Lower lobe of right lung (tissue), 2 donors: ENCODE data around the gene TPO. TPM values are rescaled to one million over a fixed set of nuclear protein-coding genes. Genes with fewer than 3 reads are reported as not detected.

ENCODE experiments used
- ATAC-seq, 2 donors: fragments of 200-7000 bp; cut with Tn5 transposase; one replicate each; pipeline ENCODE4 v1.9.1; 2020 to 2022; ENCODE audit warnings: mild to moderate bottlenecking in 2 of 2, moderate library complexity in 2 of 2
- DNase-seq: peaks from one replicate; pipeline ENCODE4 v3.0.0-alpha.2; 2020
- H3K27ac ChIP-seq: fragments of 200-600 bp; one replicate; pipeline ENCODE4 v1.8.0; 2022
- H3K27me3 ChIP-seq: fragments of 200-600 bp; one replicate; pipeline ENCODE4 v1.8.0; 2022; ENCODE audit warnings: low read depth
- H3K36me3 ChIP-seq: fragments of 200-600 bp; one replicate; pipeline ENCODE4 v1.8.0; 2022; ENCODE audit warnings: mild to moderate bottlenecking
- H3K4me1 ChIP-seq: fragments of 200-600 bp; one replicate; pipeline ENCODE4 v1.8.0; 2022
- H3K4me3 ChIP-seq: fragments of 200-600 bp; one replicate; pipeline ENCODE4 v1.8.0; 2022; ENCODE audit warnings: mild to moderate bottlenecking
- H3K9me3 ChIP-seq: fragments of 200-600 bp; one replicate; pipeline ENCODE4 v1.8.0; 2022
- intact Hi-C: fragments of 100-400 bp; cut with DNase I; formaldehyde crosslinking; loops from one replicate; pipeline ENCODE4 v1.11.0; 2022
- total RNA-seq: library from RNA; stranded (reverse); fragmentation: NEBNext Ultra II Directional; extraction: Animal tissue kit (Norgen Biotek cat#: 25700); gene quantifications from one replicate; pipeline ENCODE4 v1.2.1, GENCODE V29; 2021
- TF ChIP-seq, protein P1 (sequence below): fragments of 200-600 bp; IDR thresholded peaks from one replicate; pipeline ENCODE4 v1.8.0; 2022; ENCODE audit warnings: antibody characterized with exemption, mild to moderate bottlenecking
- donor health status: DM: no; HTN: yes; CAD: no; lungs with severe emphysema.

The TPO gene
- total RNA-seq, 1 donor from 2014 or later: 0.21 TPM

DNA sequence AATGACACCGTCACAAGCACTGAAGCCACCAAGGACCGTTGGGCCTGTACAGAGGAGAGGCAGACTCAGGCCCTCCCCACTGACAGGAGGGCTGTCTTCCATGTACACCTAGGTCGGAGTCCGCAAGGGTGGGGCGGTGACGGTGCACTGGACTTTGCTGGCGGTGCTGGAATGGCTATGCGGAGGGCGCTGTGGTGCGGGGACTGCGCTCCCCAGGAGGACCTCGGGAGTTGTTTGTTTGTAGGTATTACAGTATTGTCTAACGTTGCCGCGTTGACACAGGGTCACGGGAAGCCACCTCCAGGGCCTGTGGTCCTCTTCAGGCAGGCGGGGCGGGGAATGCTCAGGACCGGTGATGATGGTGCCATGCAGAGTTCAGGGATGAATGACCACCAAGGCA, 126.2 kb downstream of the TPO start:
- H3K4me3 ChIP-seq: no peak overlapping the region
- H3K9me3 ChIP-seq: no peaks in the 10 kb centered on the region
- H3K27me3 ChIP-seq: peaks cover 10% of the 10 kb centered on the region
- H3K4me1 ChIP-seq: no peaks in the 10 kb centered on the region
- intact Hi-C loops: no loop called here
- no peaks in the 10 kb centered on the region for H3K36me3 ChIP-seq
- no peak for DNase-seq
- H3K27ac ChIP-seq: no peak overlapping the region
- ATAC-seq: no peak
- TF ChIP-seq, protein P1, sequence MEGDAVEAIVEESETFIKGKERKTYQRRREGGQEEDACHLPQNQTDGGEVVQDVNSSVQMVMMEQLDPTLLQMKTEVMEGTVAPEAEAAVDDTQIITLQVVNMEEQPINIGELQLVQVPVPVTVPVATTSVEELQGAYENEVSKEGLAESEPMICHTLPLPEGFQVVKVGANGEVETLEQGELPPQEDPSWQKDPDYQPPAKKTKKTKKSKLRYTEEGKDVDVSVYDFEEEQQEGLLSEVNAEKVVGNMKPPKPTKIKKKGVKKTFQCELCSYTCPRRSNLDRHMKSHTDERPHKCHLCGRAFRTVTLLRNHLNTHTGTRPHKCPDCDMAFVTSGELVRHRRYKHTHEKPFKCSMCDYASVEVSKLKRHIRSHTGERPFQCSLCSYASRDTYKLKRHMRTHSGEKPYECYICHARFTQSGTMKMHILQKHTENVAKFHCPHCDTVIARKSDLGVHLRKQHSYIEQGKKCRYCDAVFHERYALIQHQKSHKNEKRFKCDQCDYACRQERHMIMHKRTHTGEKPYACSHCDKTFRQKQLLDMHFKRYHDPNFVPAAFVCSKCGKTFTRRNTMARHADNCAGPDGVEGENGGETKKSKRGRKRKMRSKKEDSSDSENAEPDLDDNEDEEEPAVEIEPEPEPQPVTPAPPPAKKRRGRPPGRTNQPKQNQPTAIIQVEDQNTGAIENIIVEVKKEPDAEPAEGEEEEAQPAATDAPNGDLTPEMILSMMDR: no peak

DNA sequence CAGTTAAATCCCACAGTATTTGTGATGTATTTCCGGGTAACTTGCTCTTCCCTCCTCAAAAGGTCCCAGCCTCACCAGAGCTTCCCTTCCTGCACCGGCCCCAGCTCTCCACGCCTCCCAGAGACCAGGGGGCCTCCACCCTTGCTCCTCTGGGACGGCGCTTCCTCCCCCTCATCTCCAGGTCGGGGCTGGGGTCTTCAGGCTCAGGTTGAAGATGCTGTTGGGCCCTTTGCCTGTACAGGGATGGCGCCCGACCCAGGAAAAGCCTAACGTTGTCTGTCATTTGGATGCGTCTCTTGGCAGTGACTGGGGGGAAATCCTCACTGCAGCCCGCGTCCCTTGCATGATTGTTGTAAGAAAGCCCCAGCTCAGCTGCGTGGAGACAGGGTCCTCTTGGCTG, 126.7 kb downstream of the TPO start:
- no peak for DNase-seq
- TF ChIP-seq, protein P1: no peak
- Histone ChIP-seq H3K4me3 (no peak overlapping the region), H3K27ac (no peak overlapping the region), H3K36me3 (no peaks in the 10 kb centered on the region), H3K27me3 (peaks cover 10% of the 10 kb centered on the region), H3K9me3 (no peaks in the 10 kb centered on the region), H3K4me1 (no peaks in the 10 kb centered on the region)
- ATAC-seq: no peak
- intact Hi-C loops: no loop called here

DNA sequence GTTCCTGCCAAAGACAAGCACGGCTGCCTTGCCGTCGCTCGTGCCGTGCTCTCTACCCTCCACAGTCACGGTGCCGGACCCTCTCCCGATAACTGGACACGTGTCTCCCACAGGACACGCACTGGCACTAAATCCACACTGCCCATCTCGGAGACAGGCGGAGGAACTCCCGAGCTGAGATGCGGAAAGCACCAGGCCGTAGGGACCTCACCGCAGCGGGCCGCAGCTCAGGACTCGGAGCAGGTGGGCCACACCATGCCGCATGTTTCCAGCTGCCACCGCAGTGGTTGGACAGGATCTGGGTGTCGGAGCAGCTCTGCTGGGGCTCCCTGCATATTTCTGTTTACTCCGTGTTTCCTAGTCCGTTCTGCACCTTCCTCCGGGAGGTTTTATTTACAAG, 127.2 kb downstream of the TPO start:
- H3K4me3 ChIP-seq: no peak overlapping the region
- H3K4me1 ChIP-seq: no peaks in the 10 kb centered on the region
- intact Hi-C loops: no loop called here
- H3K36me3 ChIP-seq: no peaks in the 10 kb centered on the region
- H3K9me3 ChIP-seq: no peaks in the 10 kb centered on the region
- no peak for DNase-seq
- H3K27me3 ChIP-seq: peaks cover 10% of the 10 kb centered on the region
- no peak for ATAC-seq
- TF ChIP-seq, protein P1: no peak
- H3K27ac ChIP-seq: no peak overlapping the region

GRCh38 chr2:1541040-1541439, 127.8 kb downstream of the TPO start:
- no peak for ATAC-seq
- H3K4me1 ChIP-seq: no peaks in the 10 kb centered on the region
- H3K9me3 ChIP-seq: no peaks in the 10 kb centered on the region
- intact Hi-C loops: no loop called here
- H3K27ac ChIP-seq: no peak overlapping the region
- peaks cover 11% of the 10 kb centered on the region for H3K27me3 ChIP-seq
- DNase-seq: no peak
- H3K36me3 ChIP-seq: no peaks in the 10 kb centered on the region
- H3K4me3 ChIP-seq: no peak overlapping the region
- TF ChIP-seq, protein P1: no peak

DNA sequence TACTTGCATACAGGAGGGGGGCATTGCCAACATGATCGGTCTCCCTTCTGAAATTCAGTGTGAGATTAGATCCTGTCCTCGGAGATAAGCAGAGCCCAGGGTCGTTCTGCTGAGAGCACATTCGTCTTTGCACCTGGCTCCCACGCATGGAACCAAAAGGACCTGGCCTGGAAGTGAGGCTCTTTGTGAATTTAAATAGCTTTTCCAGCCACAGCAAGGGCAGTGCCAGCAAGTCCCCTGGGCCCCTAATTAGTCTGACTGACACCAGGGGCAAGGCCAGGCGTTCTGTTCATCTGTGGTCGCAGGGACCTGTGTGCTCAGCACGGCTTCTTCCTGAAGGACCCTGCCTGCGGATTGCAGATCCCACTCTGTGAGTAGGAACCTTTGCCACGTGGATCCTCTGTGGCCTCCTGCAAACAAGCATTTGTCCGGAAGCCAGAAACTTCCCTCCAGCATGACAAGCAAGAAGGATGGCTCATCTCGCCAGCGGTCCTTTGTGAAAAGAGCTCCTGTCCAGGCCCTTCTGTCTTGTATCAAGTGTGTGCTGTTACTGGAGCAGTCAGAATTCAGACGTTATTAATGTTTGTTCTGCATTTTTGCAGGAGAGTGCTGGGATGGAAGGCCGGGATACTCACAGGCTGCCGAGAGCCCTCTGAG, 128.7 kb downstream of the TPO start:
- intact Hi-C loops: no loop called here
- H3K27me3 ChIP-seq: peaks cover 18% of the 10 kb centered on the region
- no peaks in the 10 kb centered on the region for H3K4me1 ChIP-seq
- no peaks in the 10 kb centered on the region for H3K9me3 ChIP-seq
- TF ChIP-seq, protein P1: no peak
- DNase-seq (no peak), ATAC-seq (no peak)
- H3K4me3 ChIP-seq: no peak overlapping the region
- no peak overlapping the region for H3K27ac ChIP-seq
- H3K36me3 ChIP-seq: no peaks in the 10 kb centered on the region
